T-helper 22 cell (primary cell): ENCODE results near the gene BCKDHA.
"Not testable (repeated sequence)": the region's sequence is repeated elsewhere in the genome, so short reads cannot be mapped to it uniquely, and the experiment has no call there.

Experiments used
- DNase-seq: peaks from one replicate; pipeline ENCODE4 v3.0.0-alpha.2; 2020; ENCODE audit warnings: low read depth

Gene BCKDHA

DNA sequence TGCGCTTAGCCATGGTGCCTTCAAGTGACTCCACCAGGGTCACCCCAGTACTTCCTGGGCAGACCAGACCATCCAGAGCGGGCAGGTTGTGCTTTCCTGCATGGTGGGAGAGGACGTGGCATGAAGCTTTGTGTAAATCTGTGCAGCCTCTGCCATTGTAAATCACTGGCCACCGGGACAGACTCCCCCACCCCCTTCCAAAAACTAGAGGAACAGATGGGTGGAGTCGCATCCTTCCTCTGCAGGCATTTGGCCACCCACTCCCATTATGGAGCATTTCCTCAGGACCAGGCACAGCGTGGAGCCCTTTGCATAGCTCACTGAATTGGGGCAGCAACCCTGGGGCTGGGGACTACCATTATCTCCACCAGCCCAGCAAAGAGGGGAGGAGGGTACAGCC, 8.2 kb downstream of the BCKDHA start:
- DNase-seq: no peak

- DNase-seq: no peak
Observed at GRCh38 chr19:41407271-41407670, 9.7 kb downstream of the BCKDHA start.

- no peak for DNase-seq
Observed at GRCh38 chr19:41408256-41408655, 10.6 kb downstream of the BCKDHA start.

GRCh38 chr19:41408846-41409245, 11.2 kb downstream of the BCKDHA start:
- DNase-seq: not testable (repeated sequence)

GRCh38 chr19:41409288-41409687, 11.7 kb downstream of the BCKDHA start:
- no peak for DNase-seq

- no peak for DNase-seq
Observed at GRCh38 chr19:41410336-41411054, 12.9 kb downstream of the BCKDHA start.

GRCh38 chr19:41411100-41411967, 13.7 kb downstream of the BCKDHA start:
- DNase-seq: no peak

- DNase-seq: no peak
Observed at GRCh38 chr19:41411968-41412265, 14.3 kb downstream of the BCKDHA start.

DNA sequence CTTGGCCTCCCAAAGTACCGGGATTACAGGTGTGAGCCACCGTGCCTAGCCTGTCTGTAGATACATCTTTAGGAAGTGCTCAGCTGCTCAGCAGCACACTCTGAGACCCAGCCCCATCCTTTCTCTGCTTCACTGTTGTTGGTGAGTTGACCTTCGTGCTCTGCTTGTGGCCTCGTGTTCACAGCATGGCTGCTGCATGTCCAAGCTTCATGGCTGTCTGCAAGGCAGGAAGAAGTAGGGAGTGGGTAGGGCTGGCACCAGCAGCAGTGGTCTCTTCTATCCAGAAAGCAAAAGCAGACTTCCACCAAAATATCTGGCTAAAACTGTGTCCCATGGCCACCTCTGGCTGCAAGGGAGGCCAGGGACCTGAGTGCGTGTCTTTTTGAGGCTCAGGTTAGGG, 15.3 kb downstream of the BCKDHA start:
- no peak for DNase-seq

DNA sequence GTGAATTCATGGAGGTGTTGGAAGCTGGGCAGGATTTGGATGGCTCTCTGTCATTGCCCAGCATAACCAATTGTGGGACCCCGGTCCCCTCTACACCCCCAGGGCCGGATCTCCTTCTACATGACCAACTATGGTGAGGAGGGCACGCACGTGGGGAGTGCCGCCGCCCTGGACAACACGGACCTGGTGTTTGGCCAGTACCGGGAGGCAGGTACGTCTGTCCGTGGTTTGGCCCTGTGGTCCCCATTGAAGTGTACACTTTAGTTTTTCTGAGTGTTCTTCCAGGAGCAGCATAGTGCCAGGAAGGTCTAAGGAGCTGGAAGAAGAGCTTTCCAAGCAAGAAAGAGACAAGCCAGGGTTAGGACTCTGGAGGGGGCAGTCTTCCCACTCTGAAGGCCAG, 16.3 kb downstream of the BCKDHA start:
- DNase-seq: no peak

DNA sequence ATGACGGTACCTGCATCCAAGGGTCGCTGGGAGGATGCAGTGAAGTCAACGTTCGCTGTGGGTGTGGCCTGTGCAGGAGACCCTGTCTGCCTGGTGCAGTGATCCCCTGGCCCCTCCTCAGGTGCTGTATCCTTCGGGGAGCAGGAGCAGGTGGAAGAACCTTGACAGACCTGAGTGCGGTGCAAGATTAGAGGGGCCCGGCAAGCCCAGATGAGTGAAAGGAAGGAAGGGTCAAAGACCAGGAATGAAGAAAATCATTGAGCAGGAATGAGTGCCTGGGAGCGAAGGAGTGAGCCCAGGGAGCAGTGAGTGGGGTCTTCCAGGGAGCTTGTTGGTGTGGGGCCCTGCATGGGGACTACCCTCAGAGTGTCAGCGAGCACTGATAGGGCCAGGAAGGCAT, 16.8 kb downstream of the BCKDHA start:
- DNase-seq: no peak

DNA sequence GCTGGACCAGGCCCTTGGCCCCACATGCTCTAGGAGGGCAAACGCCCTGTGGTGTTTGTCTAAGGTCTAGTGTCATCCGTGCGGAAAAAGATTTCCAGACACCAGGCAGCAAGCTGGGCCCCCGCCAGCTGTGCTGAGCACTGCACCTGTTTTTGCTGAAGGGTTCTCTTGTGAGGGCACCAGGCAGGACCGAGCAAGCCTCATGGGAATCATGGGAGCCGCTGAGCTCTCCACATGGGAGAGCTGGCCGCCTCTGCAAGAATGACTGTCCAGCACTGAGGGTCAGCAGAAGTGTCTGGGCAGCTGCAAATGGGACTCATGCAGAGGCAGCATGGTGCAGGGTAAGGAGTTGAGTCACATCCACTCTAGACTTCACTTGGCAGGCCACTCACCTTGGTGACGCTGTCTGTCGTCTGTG, 17.5 kb downstream of the BCKDHA start:
- no peak for DNase-seq

GRCh38 chr19:41416194-41416674, 18.6 kb downstream of the BCKDHA start:
- no peak for DNase-seq

GRCh38 chr19:41420101-41420880, 22.7 kb downstream of the BCKDHA start:
- no peak for DNase-seq

GRCh38 chr19:41421314-41421713, 23.7 kb downstream of the BCKDHA start:
- no peak for DNase-seq

DNA sequence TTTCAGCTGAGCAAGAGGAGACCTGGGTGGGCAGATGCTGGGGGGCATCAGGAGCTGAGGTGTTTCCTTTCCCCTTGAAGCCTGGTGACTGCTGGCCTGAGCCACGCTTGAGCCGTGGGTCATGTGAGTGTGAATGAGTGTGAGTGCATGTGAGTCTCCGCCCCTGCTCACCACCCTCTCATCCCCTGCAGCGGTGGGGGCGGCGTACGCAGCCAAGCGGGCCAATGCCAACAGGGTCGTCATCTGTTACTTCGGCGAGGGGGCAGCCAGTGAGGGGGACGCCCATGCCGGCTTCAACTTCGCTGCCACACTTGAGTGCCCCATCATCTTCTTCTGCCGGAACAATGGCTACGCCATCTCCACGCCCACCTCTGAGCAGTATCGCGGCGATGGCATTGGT, 24.4 kb downstream of the BCKDHA start:
- no peak for DNase-seq

- DNase-seq: no peak
Observed at GRCh38 chr19:41422456-41422855, 24.8 kb downstream of the BCKDHA start.

GRCh38 chr19:41422955-41423354, 25.3 kb downstream of the BCKDHA start:
- DNase-seq: no peak

DNA sequence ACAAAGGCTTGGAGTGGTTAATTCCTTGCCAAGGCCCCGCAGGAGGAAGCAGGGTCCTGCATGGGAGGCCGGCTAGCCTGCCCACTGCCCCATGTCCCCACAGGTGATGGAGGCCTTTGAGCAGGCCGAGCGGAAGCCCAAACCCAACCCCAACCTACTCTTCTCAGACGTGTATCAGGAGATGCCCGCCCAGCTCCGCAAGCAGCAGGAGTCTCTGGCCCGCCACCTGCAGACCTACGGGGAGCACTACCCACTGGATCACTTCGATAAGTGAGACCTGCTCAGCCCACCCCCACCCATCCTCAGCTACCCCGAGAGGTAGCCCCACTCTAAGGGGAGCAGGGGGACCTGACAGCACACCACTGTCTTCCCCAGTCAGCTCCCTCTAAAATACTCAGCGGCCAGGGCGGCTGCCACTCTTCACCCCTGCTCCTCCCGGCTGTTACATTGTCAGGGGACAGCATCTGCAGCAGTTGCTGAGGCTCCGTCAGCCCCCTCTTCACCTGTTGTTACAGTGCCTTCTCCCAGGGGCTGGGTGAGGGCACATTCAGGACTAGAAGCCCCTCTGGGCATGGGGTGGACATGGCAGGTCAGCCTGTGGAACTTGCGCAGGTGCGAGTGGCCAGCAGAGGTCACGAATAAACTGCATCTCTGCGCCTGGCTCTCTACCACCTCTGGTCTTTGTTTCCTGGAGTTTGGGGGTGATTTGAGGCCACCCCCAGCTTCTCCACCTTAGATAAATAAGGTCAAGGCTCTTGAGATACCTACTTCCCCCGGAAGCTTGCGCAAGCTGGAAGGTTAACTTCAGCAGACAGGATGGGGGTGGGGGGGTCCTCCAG, 26.9 kb downstream of the BCKDHA start:
- no peak for DNase-seq

GRCh38 chr19:41425174-41426115, 27.8 kb downstream of the BCKDHA start:
- no peak for DNase-seq
